Thymus (tissue), 11 donors: Measurements from ENCODE around the gene DBH. TPM values are rescaled to one million over a fixed set of nuclear protein-coding genes. Genes with fewer than 3 reads are reported as not detected.

Experiments
- DNase-seq, 9 donors: peaks; one replicate each; pipeline ENCODE4 v3.0.0-alpha.2; 2013; ENCODE audit warnings: low spot score in 9 of 9, low read depth in 6 of 9, missing footprints in 1 of 9
- H3K27ac ChIP-seq, 2 donors: one replicate each; pipeline ENCODE4 v1.5.1; 2013; ENCODE audit warnings: control low read depth in 1 of 2, low read depth in 1 of 2, low read length in 1 of 2, mild to moderate bottlenecking in 1 of 2, moderate library complexity in 1 of 2
- H3K27me3 ChIP-seq, 2 donors: one replicate each; pipeline ENCODE4 v1.5.1; 2013; ENCODE audit warnings: low read length in 1 of 2; ENCODE audit not compliant: control insufficient read depth in 2 of 2, insufficient read depth in 1 of 2
- H3K36me3 ChIP-seq, 2 donors: one replicate each; pipeline ENCODE4 v1.5.1; 2013; ENCODE audit warnings: low read length in 1 of 2, mild to moderate bottlenecking in 1 of 2, moderate library complexity in 1 of 2; ENCODE audit not compliant: control insufficient read depth in 2 of 2, insufficient read depth in 2 of 2
- H3K4me1 ChIP-seq, 2 donors: one replicate each; pipeline ENCODE4 v1.5.1; 2013; ENCODE audit warnings: low read length in 2 of 2; ENCODE audit not compliant: control insufficient read depth in 2 of 2, insufficient read depth in 2 of 2
- H3K4me3 ChIP-seq, 2 donors: one replicate each; pipeline ENCODE4 v1.5.1; 2013; ENCODE audit warnings: low read length in 2 of 2, control low read depth in 1 of 2, mild to moderate bottlenecking in 1 of 2
- H3K9me3 ChIP-seq, 2 donors: one replicate each; pipeline ENCODE4 v1.5.1; 2013; ENCODE audit warnings: low read length in 1 of 2, mild to moderate bottlenecking in 1 of 2; ENCODE audit not compliant: control insufficient read depth in 2 of 2, insufficient read depth in 1 of 2
- WGBS: extraction: QIAGEN DNeasy Blood & Tissue Kit; methylation state at CpG from one replicate; pipeline ENCODE4 v1.1.7; 2013; 5-methylcytosine and 5-hydroxymethylcytosine counted together
- polyA plus RNA-seq: library from polyadenylated mRNA; stranded (reverse); fragments of 200-250 nt; gene quantifications from one replicate; pipeline ENCODE4 v1.2.3, GENCODE V29; 2013
- total RNA-seq: library from RNA; stranded (reverse); fragments of 120-200 nt; gene quantifications from one replicate; pipeline ENCODE4 v1.2.4, GENCODE V29; 2013
- donor health status: healthy.

The DBH gene
- total and polyA plus RNA-seq, 2 donors, result 0.25 to 0.28 TPM

- 92% methylated on average over 12 of the region's 12 CpGs for WGBS
- H3K4me1 ChIP-seq, result peaks cover 17 to 39% of the 10 kb centered on the region in 2 donors
- no peak overlapping the region for H3K4me3 ChIP-seq
- no peaks in the 10 kb centered on the region for H3K36me3 ChIP-seq
- no peaks in the 10 kb centered on the region for H3K9me3 ChIP-seq
- H3K27me3 ChIP-seq, result peaks cover 0 to 36% of the 10 kb centered on the region in 2 donors
- DNase-seq, result no peak
- H3K27ac ChIP-seq, result no peak overlapping the region
Measured at GRCh38 chr9:133636902-133637301, 739 bp downstream of the DBH start.

DNA sequence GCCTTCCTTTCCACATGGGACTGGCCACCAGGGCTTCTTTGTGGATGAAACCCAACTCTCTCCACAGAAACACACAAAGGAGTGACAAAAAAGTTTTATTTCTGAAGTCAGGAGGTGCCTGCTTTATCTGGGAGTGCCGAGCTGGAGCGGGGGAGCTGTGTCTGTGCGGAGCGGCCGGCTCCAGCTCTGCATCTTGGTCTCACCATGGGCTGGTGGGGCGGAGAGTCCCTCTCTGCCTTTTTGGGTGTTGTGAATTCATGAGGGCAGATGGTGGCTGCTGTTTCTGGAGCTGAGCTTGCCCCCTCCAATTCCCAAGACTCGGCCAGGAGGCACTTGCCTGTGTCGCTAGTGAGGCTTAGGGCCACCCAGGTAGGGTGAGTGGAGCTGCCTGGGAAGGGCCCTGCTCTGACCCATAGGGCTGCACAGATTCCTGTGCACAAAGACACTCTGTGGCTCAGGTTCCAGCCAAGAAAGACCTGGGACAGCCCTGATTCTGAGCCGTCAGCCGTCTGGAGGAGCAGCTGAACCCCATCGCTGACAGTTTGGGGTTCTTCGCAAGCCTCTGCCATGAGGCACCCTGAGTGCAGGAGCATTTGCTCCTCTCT lies 1.4 kb downstream of the DBH start:
- Histone ChIP-seq H3K27me3 (peaks cover 0 to 38% of the 10 kb centered on the region in 2 donors), H3K27ac (no peak overlapping the region)

GRCh38 chr9:133638076-133638475 lies 1.9 kb downstream of the DBH start:
- H3K4me3 ChIP-seq, result no peak overlapping the region
- no peak overlapping the region for H3K27ac ChIP-seq
- 73% methylated on average over 8 of the region's 8 CpGs for WGBS
- H3K9me3 ChIP-seq, result no peaks in the 10 kb centered on the region
- no peak for DNase-seq
- H3K4me1 ChIP-seq, result peaks cover 17 to 28% of the 10 kb centered on the region in 2 donors
- H3K27me3 ChIP-seq, result peaks cover 0 to 35% of the 10 kb centered on the region in 2 donors
- H3K36me3 ChIP-seq, result no peaks in the 10 kb centered on the region

More for the DNA sequence above, 1.4 kb downstream of the DBH start:
- Histone ChIP-seq H3K36me3 (no peaks in the 10 kb centered on the region), H3K4me1 (peaks cover 17 to 33% of the 10 kb centered on the region in 2 donors), H3K9me3 (no peaks in the 10 kb centered on the region), H3K4me3 (no peak overlapping the region)
- 82% methylated on average over 12 of the region's 12 CpGs for WGBS
- DNase-seq, result no peak

- H3K4me3 ChIP-seq, result no peak overlapping the region
- peaks cover 0 to 39% of the 10 kb centered on the region in 2 donors for H3K27me3 ChIP-seq
- H3K9me3 ChIP-seq, result no peaks in the 10 kb centered on the region
- H3K4me1 ChIP-seq, result peaks cover 11 to 22% of the 10 kb centered on the region in 2 donors
- no peaks in the 10 kb centered on the region for H3K36me3 ChIP-seq
- no peak overlapping the region for H3K27ac ChIP-seq
- no peak for DNase-seq
- WGBS, result 93% methylated on average over 8 of the region's 8 CpGs
Measured at GRCh38 chr9:133638711-133639110, 2.5 kb downstream of the DBH start.

DNA sequence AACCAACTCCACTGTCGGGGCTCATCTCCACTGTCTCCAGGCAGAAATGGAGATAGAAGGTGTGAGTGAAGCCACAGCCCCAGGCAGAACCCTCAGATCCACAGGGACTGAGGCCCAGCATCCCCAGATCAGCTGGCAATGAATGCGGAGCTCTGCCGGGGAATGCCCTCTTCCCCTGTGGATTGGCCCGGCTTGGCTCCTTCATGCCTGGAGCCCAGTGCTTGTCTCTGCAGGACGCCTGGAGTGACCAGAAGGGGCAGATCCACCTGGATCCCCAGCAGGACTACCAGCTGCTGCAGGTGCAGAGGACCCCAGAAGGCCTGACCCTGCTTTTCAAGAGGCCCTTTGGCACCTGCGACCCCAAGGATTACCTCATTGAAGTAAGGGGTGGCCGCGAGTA lies 3.5 kb downstream of the DBH start:
- H3K27me3 ChIP-seq, result peaks cover 0 to 45% of the 10 kb centered on the region in 2 donors
- WGBS, result 94% methylated on average over 8 of the region's 8 CpGs

GRCh38 chr9:133640160-133640559 lies 4.0 kb downstream of the DBH start:
- DNase-seq, result no peak
- peaks cover 0 to 44% of the 10 kb centered on the region in 2 donors for H3K27me3 ChIP-seq
- peaks cover 1 to 7% of the 10 kb centered on the region in 2 donors for H3K4me1 ChIP-seq
- 97% methylated on average over 7 of the region's 7 CpGs for WGBS
- no peaks in the 10 kb centered on the region for H3K9me3 ChIP-seq
- H3K27ac ChIP-seq, result no peak overlapping the region
- H3K36me3 ChIP-seq, result no peaks in the 10 kb centered on the region
- H3K4me3 ChIP-seq, result no peak overlapping the region

More for the DNA sequence above, 3.5 kb downstream of the DBH start:
- Histone ChIP-seq H3K36me3 (no peaks in the 10 kb centered on the region), H3K4me1 (peaks cover 3 to 13% of the 10 kb centered on the region in 2 donors), H3K9me3 (no peaks in the 10 kb centered on the region), H3K4me3 (no peak overlapping the region), H3K27ac (no peak overlapping the region)
- no peak for DNase-seq

- H3K36me3 ChIP-seq, result no peaks in the 10 kb centered on the region
- H3K27me3 ChIP-seq, result peaks cover 0 to 40% of the 10 kb centered on the region in 2 donors
- H3K9me3 ChIP-seq, result no peaks in the 10 kb centered on the region
- H3K4me3 ChIP-seq, result no peak overlapping the region
- no peak overlapping the region for H3K27ac ChIP-seq
- no peak for DNase-seq
- peaks cover 0 to 1% of the 10 kb centered on the region in 2 donors for H3K4me1 ChIP-seq
- WGBS, result 92% methylated on average over 13 of the region's 13 CpGs
Measured at GRCh38 chr9:133640580-133641395, 4.6 kb downstream of the DBH start.

GRCh38 chr9:133641396-133641655 lies 5.2 kb downstream of the DBH start:
- Histone ChIP-seq H3K9me3 (no peaks in the 10 kb centered on the region), H3K36me3 (no peaks in the 10 kb centered on the region), H3K4me1 (no peaks in the 10 kb centered on the region), H3K27ac (no peak overlapping the region), H3K27me3 (peaks cover 0 to 41% of the 10 kb centered on the region in 2 donors), H3K4me3 (no peak overlapping the region)
- 94% methylated on average over 7 of the region's 7 CpGs for WGBS
- DNase-seq, result no peak

GRCh38 chr9:133641861-133642595 lies 5.9 kb downstream of the DBH start:
- no peaks in the 10 kb centered on the region for H3K9me3 ChIP-seq
- H3K4me3 ChIP-seq, result no peak overlapping the region
- peaks cover 0 to 41% of the 10 kb centered on the region in 2 donors for H3K27me3 ChIP-seq
- H3K4me1 ChIP-seq, result no peaks in the 10 kb centered on the region
- 96% methylated on average over 25 of the region's 25 CpGs for WGBS
- DNase-seq, result no peak
- H3K27ac ChIP-seq, result no peak overlapping the region
- no peaks in the 10 kb centered on the region for H3K36me3 ChIP-seq
